Esophagus muscularis mucosa (tissue), 4 donors: ENCODE results near the gene DAB2IP. TPM values are rescaled to one million over a fixed set of nuclear protein-coding genes. Genes with fewer than 3 reads are reported as not detected.

ENCODE experiments used
- DNase-seq: peaks from one replicate; pipeline ENCODE4 v3.0.0-alpha.2; 2017; ENCODE audit errors: extremely low spot score
- H3K27ac ChIP-seq, 4 donors: fragments of 200-600 bp; sonication (generic); replicated peaks in 1 of 4; 1 replicate in 3 of 4; 2 replicates in 1 of 4; pipeline ENCODE4 v1.5.1; 2016 to 2019; ENCODE audit warnings: mild to moderate bottlenecking in 1 of 4
- H3K27me3 ChIP-seq, 4 donors: fragments of 200-600 bp; sonication (generic); one replicate each; pipeline versions ENCODE4 v1.5.1 to v1.6.0; 2016 to 2019
- H3K36me3 ChIP-seq, 4 donors: fragments of 200-600 bp; sonication (generic); one replicate each; pipeline ENCODE4 v1.5.1; 2016 to 2019
- H3K4me1 ChIP-seq, 4 donors: fragments of 200-600 bp; sonication (generic); one replicate each; pipeline ENCODE4 v1.5.1; 2016 to 2019
- H3K4me3 ChIP-seq, 4 donors: fragments of 200-600 bp; sonication (generic); 1 replicate in 2 of 4; 2 replicates in 2 of 4; pipeline ENCODE4 v1.5.1; 2016 to 2019; ENCODE audit warnings: mild to moderate bottlenecking in 4 of 4, moderate library complexity in 1 of 4
- H3K9me3 ChIP-seq, 4 donors: fragments of 200-600 bp; sonication (generic); 1 replicate in 3 of 4; 2 replicates in 1 of 4; pipeline ENCODE4 v1.5.1; 2016 to 2019
- CTCF ChIP-seq, 3 experiments: fragments of 200-600 bp in 2 of 3; fragments of 450-650 bp in 1 of 3; sonication (generic) in 2 of 3; IDR thresholded peaks; one replicate each; pipeline ENCODE4 v1.5.1; 2017 to 2019; ENCODE audit warnings: antibody characterized with exemption in 3 of 3, mild to moderate bottlenecking in 2 of 3, moderate library complexity in 1 of 3
- EP300 ChIP-seq: sonication (generic); formaldehyde crosslinking; IDR thresholded peaks from one replicate; pipeline ENCODE4 v1.6.1; 2017; ENCODE audit warnings: antibody characterized with exemption
- POLR2A ChIP-seq: fragments of 450-650 bp; IDR thresholded peaks from one replicate; pipeline ENCODE4 v1.6.1; 2017; ENCODE audit warnings: antibody characterized with exemption, moderate library complexity, mild to moderate bottlenecking, low read depth
- POLR2AphosphoS5 ChIP-seq, 2 donors: sonication (generic); formaldehyde crosslinking; IDR thresholded peaks; one replicate each; pipeline ENCODE4 v1.6.1; 2017; ENCODE audit warnings: antibody characterized with exemption in 2 of 2
- WGBS: methylation state at CpG from one replicate; pipeline ENCODE4 v1.1.5; 2018; 5-methylcytosine and 5-hydroxymethylcytosine counted together
- intact Hi-C: fragments of 100-400 bp; cut with DNase I; formaldehyde crosslinking; loops from one replicate; pipeline ENCODE4 v1.15.1; 2023
- total RNA-seq, 4 donors: library from RNA; depleted of rRNA; stranded (reverse); fragments of >200 nt; gene quantifications; one replicate each; pipeline versions ENCODE4 v1.1.0 to v1.2.1, GENCODE V29; 2016

The DAB2IP gene
- total RNA-seq, 4 donors from 2014 or later = 41.7 to 102 (median 62.4) TPM

- no peaks in the 10 kb centered on the region for H3K36me3 ChIP-seq
- WGBS = 90% methylated on average over 3 of the region's 6 CpGs
- H3K4me3 ChIP-seq = no peak overlapping the region
- DNase-seq = no peak
- intact Hi-C loops = no loop called here
- TF ChIP-seq EP300 = no peak
- TF ChIP-seq POLR2AphosphoS5 (IDR thresholded peaks at IDR 0.05) = no peak
- TF ChIP-seq CTCF (IDR thresholded peaks at IDR 0.05) = no peak
- TF ChIP-seq POLR2A = no peak
- H3K9me3 ChIP-seq = no peaks in the 10 kb centered on the region
- H3K27ac ChIP-seq = no peak overlapping the region
- peaks cover 0 to 8% (median 6%) of the 10 kb centered on the region in 4 donors for H3K4me1 ChIP-seq
- no peaks in the 10 kb centered on the region for H3K27me3 ChIP-seq
Measured at GRCh38 chr9:121815084-121815483, 163.7 kb downstream of the DAB2IP start.

GRCh38 chr9:121815546-121816448, 164.4 kb downstream of the DAB2IP start:
- no peak for TF ChIP-seq CTCF (IDR thresholded peaks at IDR 0.05)
- TF ChIP-seq POLR2A = no peak
- no peak for TF ChIP-seq POLR2AphosphoS5 (IDR thresholded peaks at IDR 0.05)
- TF ChIP-seq EP300 = no peak
- Histone ChIP-seq H3K36me3 (no peaks in the 10 kb centered on the region), H3K4me3 (no peak overlapping the region), H3K4me1 (peaks cover 0 to 8% (median 6%) of the 10 kb centered on the region in 4 donors), H3K27ac (no peak overlapping the region), H3K9me3 (no peaks in the 10 kb centered on the region), H3K27me3 (no peaks in the 10 kb centered on the region)
- 90% methylated on average over 31 of the region's 31 CpGs for WGBS
- DNase-seq = no peak
- intact Hi-C loops = no loop called here

GRCh38 chr9:121816449-121816817, 165.0 kb downstream of the DAB2IP start:
- WGBS = 85% methylated on average over 23 of the region's 23 CpGs
- TF ChIP-seq CTCF (IDR thresholded peaks at IDR 0.05) = no peak
- TF ChIP-seq EP300 = no peak
- no peak for TF ChIP-seq POLR2AphosphoS5 (IDR thresholded peaks at IDR 0.05)
- TF ChIP-seq POLR2A = no peak
- no peak overlapping the region for H3K27ac ChIP-seq
- H3K36me3 ChIP-seq = peaks cover 0 to 3% (median under 1%) of the 10 kb centered on the region in 4 donors
- intact Hi-C loops = no loop called here
- no peak for DNase-seq
- no peak overlapping the region for H3K4me3 ChIP-seq
- H3K4me1 ChIP-seq = peaks cover 0 to 8% (median 6%) of the 10 kb centered on the region in 4 donors
- H3K9me3 ChIP-seq = no peaks in the 10 kb centered on the region
- no peaks in the 10 kb centered on the region for H3K27me3 ChIP-seq

GRCh38 chr9:121816845-121817450, 165.5 kb downstream of the DAB2IP start:
- peaks cover 0 to 8% (median 6%) of the 10 kb centered on the region in 4 donors for H3K4me1 ChIP-seq
- H3K27ac ChIP-seq = no peak overlapping the region
- H3K36me3 ChIP-seq = peaks cover 0 to 8% (median 2%) of the 10 kb centered on the region in 4 donors
- no peak for TF ChIP-seq CTCF (IDR thresholded peaks at IDR 0.05)
- no peak for DNase-seq
- intact Hi-C loops = no loop called here
- H3K4me3 ChIP-seq = no peak overlapping the region
- H3K27me3 ChIP-seq = no peaks in the 10 kb centered on the region
- 86% methylated on average over 12 of the region's 12 CpGs for whole genome bisulfite sequencing
- H3K9me3 ChIP-seq = no peaks in the 10 kb centered on the region
